Central memory CD4-positive, alpha-beta T cell (primary cell): ENCODE measurements around the gene GRIN2D.
"Not testable (repeated sequence)": the region's sequence is repeated elsewhere in the genome, so short reads cannot be mapped to it uniquely, and the experiment has no call there.

Source experiments
- DNase-seq: peaks from one replicate; pipeline ENCODE4 v3.0.0; 2022

Gene GRIN2D

DNA sequence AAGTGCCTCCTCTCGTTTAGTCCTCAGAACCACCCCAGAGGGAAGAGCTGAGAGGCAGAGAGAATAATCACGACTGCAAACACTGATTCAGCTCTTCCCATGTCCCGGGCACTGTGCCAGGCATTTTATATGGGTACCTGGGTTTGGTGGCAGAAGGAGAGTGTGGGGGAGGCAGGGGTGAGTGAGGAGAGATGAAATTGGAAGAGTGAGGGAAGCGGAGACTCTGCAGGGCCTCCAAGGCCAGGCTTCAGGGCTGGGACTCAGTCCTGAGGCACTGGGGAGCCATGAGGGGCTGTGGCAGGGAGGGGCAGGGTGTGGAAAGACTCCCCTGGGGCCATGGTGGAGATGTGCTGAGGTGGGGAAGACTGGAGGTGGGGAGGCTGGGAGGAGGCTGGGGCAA lies 20.6 kb upstream of the GRIN2D start:
- no peak for DNase-seq

GRCh38 chr19:48373567-48373966 lies 19.9 kb upstream of the GRIN2D start:
- no peak for DNase-seq

DNA sequence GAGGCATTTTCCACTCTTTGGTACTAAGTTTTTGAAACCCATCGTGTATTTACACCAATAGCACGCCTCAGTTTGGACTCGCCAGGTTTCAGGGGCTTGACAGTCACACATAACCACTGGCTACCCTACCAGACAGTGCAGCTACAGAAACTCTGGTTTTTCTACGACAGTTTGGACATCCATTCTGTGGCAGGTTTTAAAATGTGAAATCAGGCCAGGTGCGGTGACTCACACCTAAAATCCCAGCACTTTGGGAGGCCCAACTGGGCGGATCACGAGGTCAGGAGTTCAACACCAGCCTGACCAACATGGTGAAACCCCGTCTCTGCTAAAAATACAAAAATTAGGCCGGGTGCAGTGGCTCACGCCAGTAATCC lies 15.3 kb upstream of the GRIN2D start:
- DNase-seq, result no peak

DNA sequence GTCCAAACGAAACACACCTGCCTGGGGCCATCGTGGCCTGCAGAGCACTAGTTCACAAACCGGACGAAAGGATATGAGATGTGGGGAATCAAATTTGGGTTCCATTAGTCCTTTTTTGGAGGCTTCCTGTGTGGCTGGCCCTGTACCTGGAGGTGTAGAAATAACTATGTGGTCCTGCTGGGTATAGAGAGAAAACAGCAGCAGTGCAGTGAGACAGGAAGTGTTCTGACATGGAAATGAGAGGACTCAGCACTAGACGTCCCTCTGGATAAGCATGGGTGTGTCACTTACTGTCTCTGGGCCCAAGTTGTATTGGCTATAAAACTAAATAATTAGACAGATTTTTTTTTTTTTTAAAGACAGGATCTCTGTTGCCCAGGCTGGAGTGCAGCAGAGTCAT lies 14.4 kb upstream of the GRIN2D start:
- no peak for DNase-seq

- no peak for DNase-seq
These were observed 12.1 kb upstream of the GRIN2D start for GRCh38 chr19:48381178-48381950.

DNA sequence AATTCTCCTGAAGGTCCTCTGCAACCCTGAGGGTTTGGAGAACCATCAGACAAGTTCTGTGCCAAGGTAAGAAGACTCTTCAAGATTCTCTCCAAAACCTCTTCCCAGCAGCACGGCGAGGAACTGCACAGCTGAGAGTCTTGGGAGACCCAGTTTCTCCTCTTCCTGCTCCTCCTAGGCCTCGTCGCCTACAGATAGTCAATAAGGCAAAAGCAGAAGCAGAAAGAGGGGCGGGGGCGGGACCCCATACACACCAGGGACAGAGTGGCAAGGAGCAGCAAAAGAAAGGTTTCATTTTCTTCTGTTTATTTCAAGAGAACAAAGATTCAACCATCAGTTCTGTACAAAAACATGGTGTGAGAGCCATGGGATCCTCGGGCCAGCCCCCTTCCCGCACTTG lies 11.2 kb upstream of the GRIN2D start:
- no peak for DNase-seq

GRCh38 chr19:48385461-48386087 lies 7.9 kb upstream of the GRIN2D start:
- DNase-seq, result no peak

DNA sequence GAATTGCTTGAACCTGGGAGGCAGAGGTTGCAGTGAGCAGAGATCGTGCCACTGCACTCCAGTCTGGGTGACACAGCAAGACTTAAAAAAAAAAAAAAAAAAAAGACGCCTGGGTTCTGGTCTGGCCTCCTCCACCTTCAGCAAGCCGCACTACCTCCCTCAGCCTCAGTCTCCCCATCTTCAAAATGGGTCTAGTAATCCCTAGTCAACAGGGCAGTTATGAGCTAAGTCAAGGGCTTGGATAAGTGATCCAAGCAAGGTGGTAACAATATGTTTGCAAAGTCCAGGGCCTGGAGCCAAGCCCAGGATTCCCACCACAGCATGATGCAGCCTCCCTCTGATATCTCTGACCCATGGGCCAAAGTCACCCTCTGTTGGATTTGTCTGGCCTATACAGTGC lies 6.5 kb upstream of the GRIN2D start:
- DNase-seq, result no peak

GRCh38 chr19:48390188-48391099 lies 3.0 kb upstream of the GRIN2D start:
- peak; percentile 44 for DNase-seq

DNA sequence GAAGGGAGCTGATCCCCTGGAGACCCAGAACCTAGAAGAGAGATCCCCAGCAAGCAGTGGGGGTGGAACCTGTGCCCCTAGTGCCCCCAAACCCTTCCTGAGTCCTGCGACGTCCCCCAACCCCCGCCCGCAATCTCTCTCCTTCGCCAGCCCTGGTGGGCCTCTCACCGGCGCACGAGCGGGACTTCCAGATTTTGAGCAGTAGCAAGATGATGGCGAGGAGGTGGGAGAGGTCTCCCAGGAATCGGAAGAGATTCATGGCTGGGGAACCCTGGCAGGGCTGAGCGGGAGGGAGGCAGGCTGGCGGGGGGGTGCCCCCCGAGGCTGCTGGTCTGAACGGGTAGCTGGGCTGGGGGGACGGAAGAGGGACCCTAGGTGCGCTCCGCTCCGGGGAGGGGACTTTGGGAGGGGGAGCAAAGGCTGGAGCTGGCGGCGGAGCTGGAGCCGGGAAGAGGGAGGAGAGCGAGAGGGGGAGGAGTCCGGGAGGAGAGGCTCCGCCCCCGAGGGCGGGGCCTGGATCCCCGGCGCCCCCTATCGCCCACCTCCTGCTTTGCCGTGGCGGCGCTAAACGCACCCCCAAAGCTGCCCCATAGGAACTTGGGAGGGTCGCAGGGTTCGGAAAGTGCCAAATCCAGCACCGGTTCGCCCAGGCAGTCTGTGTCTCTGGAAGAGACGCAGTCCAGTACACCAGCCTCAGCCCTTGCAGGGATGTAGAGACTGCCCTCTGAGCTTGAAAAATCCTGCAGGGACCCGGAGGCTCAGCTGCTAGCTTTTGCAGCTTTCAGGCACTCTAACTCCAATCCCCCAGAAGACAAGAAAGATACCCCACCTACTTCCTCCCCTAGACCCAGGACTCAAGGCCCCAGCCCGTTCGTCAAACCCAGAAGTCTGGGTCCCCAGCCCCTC lies 2.1 kb upstream of the GRIN2D start, which contains the start of gene KDELR1:
Gene KDELR1 (minus strand): TSS at position 452 of the 906 bp plus-strand sequence. CDS start 193 bp downstream, at position 259.
- peak; percentile 65 for DNase-seq

GRCh38 chr19:48392006-48392344 lies 1.5 kb upstream of the GRIN2D start:
- not testable (repeated sequence) for DNase-seq

DNA sequence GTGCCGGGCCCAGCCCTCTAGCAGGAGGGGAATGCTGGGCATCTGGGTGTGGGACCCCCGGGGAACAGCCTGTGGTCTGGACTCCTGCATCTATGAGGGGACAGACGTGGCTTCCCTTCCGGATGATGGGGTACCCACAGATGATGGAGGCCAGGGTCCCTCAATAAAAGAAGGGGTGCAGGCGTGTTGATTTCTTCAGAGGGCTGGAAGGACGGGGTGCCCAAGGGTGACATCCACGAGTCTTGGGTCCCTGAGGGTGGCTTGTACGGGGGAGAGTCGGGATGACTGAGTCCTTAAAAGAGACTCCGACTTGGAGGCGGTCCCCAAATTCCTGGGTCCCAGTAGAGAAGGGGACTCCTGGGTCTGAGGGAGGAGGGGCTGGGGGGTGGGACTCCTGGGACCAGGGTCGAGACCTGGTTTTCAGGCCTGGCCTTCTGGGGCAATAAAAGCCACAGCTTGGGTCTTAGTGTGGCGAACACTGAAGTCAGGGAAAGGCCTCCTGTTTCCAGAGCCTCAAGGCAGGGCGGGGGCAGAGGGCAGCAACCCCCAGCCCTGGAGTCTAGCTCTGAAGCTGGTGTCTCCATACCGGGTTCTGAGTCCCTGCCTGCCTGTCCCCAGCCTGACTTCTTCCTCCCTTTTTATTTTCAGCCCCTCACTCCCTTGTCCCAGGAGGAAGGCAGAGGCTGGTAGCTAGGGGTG lies 459 bp upstream of the GRIN2D start:
- DNase-seq, result no peak

DNA sequence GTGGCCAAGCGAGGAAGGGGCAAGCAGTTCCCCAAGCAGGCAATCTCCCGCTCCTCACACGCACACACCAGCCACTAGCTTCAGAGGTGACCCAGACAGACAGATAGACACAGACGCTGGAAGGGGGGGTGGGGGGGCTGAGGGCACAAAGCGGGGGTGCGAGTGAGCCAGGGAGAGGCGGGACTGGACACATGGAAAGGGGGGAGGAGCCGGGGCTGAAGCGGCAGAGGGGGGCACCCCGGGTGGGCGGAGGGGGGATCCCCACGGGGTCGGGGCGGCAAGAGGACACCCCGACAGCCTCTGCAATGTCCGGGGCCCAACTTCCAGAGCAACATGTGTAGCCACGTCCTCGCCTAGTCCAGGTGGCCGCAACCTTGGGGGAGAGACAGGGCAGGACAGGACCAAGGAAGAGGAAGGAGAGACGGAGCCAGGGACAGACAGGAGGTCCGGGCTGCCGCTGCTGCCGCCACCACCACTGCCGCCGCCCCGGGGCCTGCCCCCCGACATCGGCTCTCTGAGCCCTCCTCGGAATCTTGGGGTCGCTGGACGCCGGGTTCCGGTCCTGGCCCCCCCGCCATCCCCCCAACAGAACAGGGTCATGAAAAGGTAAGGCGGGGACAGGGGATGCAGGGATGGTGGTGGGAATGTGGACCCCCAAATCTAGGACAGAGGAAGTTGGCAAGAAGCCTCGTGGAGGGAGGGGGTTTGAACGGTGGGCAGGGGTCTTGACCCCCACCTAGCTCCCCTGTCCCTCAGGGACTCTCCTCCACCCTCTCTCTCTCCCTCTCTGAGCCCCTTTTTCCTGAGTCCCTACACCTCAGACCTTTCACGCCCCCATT lies 1.1 kb downstream of the GRIN2D start:
- DNase-seq, result no peak

DNA sequence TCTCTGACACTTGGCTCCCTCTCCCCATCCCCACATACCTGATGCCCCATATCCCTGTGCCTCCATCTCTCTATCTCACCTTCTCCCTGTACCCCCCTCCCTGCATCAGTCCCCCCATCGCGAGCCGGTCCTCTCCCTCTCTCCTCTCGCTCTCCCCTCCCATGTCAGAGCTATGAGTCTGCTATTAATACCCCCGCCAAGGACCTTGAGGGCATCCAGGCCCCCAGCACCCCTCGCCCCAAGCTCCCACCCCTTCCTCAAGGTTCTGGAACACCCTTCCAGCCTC lies 1.6 kb downstream of the GRIN2D start:
- no peak for DNase-seq

DNA sequence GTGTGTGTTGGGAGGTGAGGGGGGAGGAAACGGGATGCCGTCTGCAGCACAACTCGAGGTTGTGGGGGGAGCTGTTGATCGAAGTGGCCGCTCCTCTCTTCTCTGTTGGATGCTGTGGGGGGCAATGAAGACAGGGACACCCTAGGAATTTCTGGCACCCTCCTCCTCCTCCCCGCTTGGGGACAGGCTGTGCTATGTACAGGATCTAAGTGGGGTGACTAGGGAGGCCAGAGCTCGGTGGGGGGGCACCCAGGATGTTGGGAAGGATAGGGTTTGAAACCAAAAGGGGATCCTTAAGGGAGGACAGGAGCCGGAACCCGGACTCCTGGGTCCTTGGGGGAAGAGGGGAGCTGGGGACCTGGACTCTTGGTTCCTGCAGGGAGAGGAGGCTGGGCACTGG lies 2.0 kb downstream of the GRIN2D start:
- DNase-seq, result no peak

- DNase-seq, result no peak
These were observed 2.8 kb downstream of the GRIN2D start for GRCh38 chr19:48396016-48396823.

GRCh38 chr19:48396824-48397176 lies 3.3 kb downstream of the GRIN2D start:
- DNase-seq, result no peak

- no peak for DNase-seq
These were observed 4.0 kb downstream of the GRIN2D start for GRCh38 chr19:48397263-48398101.

DNA sequence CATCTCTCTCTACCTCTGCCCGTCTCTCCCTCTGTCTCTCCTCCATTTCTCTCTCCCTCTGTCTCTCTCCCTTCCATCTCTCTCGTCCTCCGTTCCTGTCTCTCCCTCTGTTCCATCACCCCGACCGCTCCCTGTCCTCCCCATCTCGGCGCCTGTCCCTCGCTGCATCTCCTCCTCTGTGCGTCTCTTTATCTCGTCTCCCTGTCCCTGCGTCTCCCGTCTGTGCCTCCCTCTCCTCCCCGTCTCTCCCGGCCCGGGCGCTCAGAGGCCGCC lies 4.6 kb downstream of the GRIN2D start:
- no peak for DNase-seq
